GM19372 (cell line): ENCODE measurements around the gene PIM2.
"Not testable (repeated sequence)": the region's sequence is repeated elsewhere in the genome, so short reads cannot be mapped to it uniquely, and the experiment has no call there.

Experiments used
- ATAC-seq: cut with Tn5 transposase; IDR thresholded peaks from one replicate; pipeline ENCODE4 v1.9.1; 2021; ENCODE audit warnings: mild to moderate bottlenecking, low read depth, moderate library complexity; ENCODE audit not compliant: unreplicated experiment

Gene PIM2

GRCh38 chrX:48886586-48886985 is 32.2 kb downstream of the PIM2 start:
- not testable (repeated sequence) for ATAC-seq

- no peak for ATAC-seq
Observed at GRCh38 chrX:48883729-48884128, 35.1 kb downstream of the PIM2 start.

GRCh38 chrX:48876944-48877343 is 41.9 kb downstream of the PIM2 start:
- ATAC-seq, result not testable (repeated sequence)

GRCh38 chrX:48872017-48872416 is 46.8 kb downstream of the PIM2 start:
- not testable (repeated sequence) for ATAC-seq

- ATAC-seq, result no peak
Observed at GRCh38 chrX:48864210-48864609, 54.6 kb downstream of the PIM2 start.
